Tongue (tissue), 2 donors: ENCODE measurements around the gene NCK1. TPM values are rescaled to one million over a fixed set of nuclear protein-coding genes. Genes with fewer than 3 reads are reported as not detected.

Experiments
- DNase-seq: peaks from one replicate; pipeline ENCODE4 v3.0.0-alpha.2; 2015
- total RNA-seq: library from RNA; depleted of rRNA; stranded (reverse); fragments of >200 nt; gene quantifications from one replicate; pipeline ENCODE4 v1.2.3, GENCODE V29; 2014

Gene NCK1
- total RNA-seq, 1 donor from 2014 or later: 54.3 TPM

GRCh38 chr3:136988651-136989050, 126.6 kb downstream of the NCK1 start:
- DNase-seq: no peak

GRCh38 chr3:136989781-136990524, 127.9 kb downstream of the NCK1 start:
- DNase-seq: no peak

- no peak for DNase-seq
Observed at GRCh38 chr3:136990826-136991225, 128.8 kb downstream of the NCK1 start.

- no peak for DNase-seq
Observed at GRCh38 chr3:136992115-136992514, 130.1 kb downstream of the NCK1 start.

GRCh38 chr3:136994772-136995516, 132.9 kb downstream of the NCK1 start:
- peak; percentile 64 for DNase-seq

- no peak for DNase-seq
Observed at GRCh38 chr3:136995652-136996051, 133.6 kb downstream of the NCK1 start.

Other genes starting within 250 kb of the NCK1 start
- gene STAG1, start 109.8 kb upstream of the NCK1 start, total RNA-seq: 95.8 TPM
- gene SLC35G2, start 43.1 kb upstream of the NCK1 start, total RNA-seq: 4.2 TPM
- gene IL20RB, start 95.8 kb downstream of the NCK1 start, total RNA-seq: 5.4 TPM